ENCODE measurements around the gene C11orf42. TPM values are rescaled to one million over a fixed set of nuclear protein-coding genes. Genes with fewer than 3 reads are reported as not detected.

Gene C11orf42
- total and polyA plus RNA-seq, 2 donors (not counting 1 experiment from before 2014, with no cell fraction given): not detected

DNA sequence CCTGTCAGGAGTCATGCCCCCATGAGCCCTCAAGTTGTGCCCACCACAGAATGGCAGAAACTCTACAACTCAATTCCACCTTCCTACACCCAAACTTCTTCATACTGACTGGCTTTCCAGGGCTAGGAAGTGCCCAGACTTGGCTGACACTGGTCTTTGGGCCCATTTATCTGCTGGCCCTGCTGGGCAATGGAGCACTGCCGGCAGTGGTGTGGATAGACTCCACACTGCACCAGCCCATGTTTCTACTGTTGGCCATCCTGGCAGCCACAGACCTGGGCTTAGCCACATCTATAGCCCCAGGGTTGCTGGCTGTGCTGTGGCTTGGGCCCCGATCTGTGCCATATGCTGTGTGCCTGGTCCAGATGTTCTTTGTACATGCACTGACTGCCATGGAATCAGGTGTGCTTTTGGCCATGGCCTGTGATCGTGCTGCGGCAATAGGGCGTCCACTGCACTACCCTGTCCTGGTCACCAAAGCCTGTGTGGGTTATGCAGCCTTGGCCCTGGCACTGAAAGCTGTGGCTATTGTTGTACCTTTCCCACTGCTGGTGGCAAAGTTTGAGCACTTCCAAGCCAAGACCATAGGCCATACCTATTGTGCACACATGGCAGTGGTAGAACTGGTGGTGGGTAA, 6.1 kb upstream of the C11orf42 start, which contains the start of gene OR52W1:
Gene OR52W1, plus strand, starts transcription at position 51 of the 637 bp plus-strand sequence. Its CDS starts 0 bp downstream, at position 51.
- no peaks in the 10 kb centered on the region for H3K27me3 Mint-ChIP-seq
- Histone ChIP-seq H3K4me1 (ENCODE audit: control insufficient read depth in 2 of 2, insufficient read depth in 2 of 2, low read length in 2 of 2) (peaks cover 0 to 3% of the 10 kb centered on the region in 2 donors), H3K27ac (ENCODE audit: low read length in 2 of 2) (no peak within 1 kb of the TSS), H3K9me3 (ENCODE audit: control extremely low read depth in 1 of 3, control insufficient read depth in 2 of 3, insufficient read depth in 1 of 3, low read length in 2 of 3) (no peaks in the 10 kb centered on the region), H3K36me3 (replicated peaks in 1 of 2; ENCODE audit: control extremely low read depth in 1 of 2, control insufficient read depth in 1 of 2, extremely low read depth in 1 of 2, insufficient read depth in 2 of 2, low read length in 1 of 2) (no peaks in the 10 kb centered on the region), H2AFZ (ENCODE audit: insufficient read depth, low read depth, low read length, poor library complexity, severe bottlenecking) (no peak within 1 kb of the TSS), H3K9ac (ENCODE audit: low read length) (no peak within 1 kb of the TSS), H3K4me2 (replicated peaks; ENCODE audit: low read depth, low read length, poor library complexity, severe bottlenecking) (no peak within 1 kb of the TSS), H3K27me3 (replicated peaks in 1 of 4; ENCODE audit: control extremely low read depth in 1 of 4, control insufficient read depth in 3 of 4, insufficient read depth in 4 of 4, low read length in 3 of 4) (no peaks in the 10 kb centered on the region), H3K79me2 (ENCODE audit: control insufficient read depth, insufficient read depth, low read length) (no peaks in the 10 kb centered on the region), H4K20me1 (ENCODE audit: control insufficient read depth, insufficient read depth, low read length, poor library complexity, severe bottlenecking) (no peaks in the 10 kb centered on the region), H3K4me3 (ENCODE audit: control extremely low read depth in 1 of 5, extremely low read depth in 1 of 5, insufficient read depth in 1 of 5, low read depth in 2 of 5, low read length in 4 of 5) (no peak within 1 kb of the TSS)
- TF ChIP-seq EZH2 (IDR thresholded peaks at IDR 0.05; ENCODE audit: borderline replicate concordance, insufficient read depth, low read depth, low read length, poor library complexity, severe bottlenecking): no peak
- TF ChIP-seq, protein P1, sequence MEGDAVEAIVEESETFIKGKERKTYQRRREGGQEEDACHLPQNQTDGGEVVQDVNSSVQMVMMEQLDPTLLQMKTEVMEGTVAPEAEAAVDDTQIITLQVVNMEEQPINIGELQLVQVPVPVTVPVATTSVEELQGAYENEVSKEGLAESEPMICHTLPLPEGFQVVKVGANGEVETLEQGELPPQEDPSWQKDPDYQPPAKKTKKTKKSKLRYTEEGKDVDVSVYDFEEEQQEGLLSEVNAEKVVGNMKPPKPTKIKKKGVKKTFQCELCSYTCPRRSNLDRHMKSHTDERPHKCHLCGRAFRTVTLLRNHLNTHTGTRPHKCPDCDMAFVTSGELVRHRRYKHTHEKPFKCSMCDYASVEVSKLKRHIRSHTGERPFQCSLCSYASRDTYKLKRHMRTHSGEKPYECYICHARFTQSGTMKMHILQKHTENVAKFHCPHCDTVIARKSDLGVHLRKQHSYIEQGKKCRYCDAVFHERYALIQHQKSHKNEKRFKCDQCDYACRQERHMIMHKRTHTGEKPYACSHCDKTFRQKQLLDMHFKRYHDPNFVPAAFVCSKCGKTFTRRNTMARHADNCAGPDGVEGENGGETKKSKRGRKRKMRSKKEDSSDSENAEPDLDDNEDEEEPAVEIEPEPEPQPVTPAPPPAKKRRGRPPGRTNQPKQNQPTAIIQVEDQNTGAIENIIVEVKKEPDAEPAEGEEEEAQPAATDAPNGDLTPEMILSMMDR (IDR thresholded peaks at IDR 0.05): no peak
- CTCF ChIA-PET: no interaction called here
- peaks cover 9% of the 10 kb centered on the region for H3K4me1 Mint-ChIP-seq
- no peak within 1 kb of the TSS for H3K4me3 Mint-ChIP-seq
- no peaks in the 10 kb centered on the region for H3K9me3 Mint-ChIP-seq (ENCODE audit: insufficient read depth)
- 92% methylated on average over 5 of the region's 5 CpGs for WGBS (ENCODE audit: insufficient coverage)
- POLR2A ChIA-PET: no interaction called here
- DNase-seq: no peak
- ATAC-seq (ENCODE audit: low read depth): no peak
- no peak within 1 kb of the TSS for H3K27ac Mint-ChIP-seq
- intact Hi-C loops (cut with micrococcal nuclease): no loop called here

DNA sequence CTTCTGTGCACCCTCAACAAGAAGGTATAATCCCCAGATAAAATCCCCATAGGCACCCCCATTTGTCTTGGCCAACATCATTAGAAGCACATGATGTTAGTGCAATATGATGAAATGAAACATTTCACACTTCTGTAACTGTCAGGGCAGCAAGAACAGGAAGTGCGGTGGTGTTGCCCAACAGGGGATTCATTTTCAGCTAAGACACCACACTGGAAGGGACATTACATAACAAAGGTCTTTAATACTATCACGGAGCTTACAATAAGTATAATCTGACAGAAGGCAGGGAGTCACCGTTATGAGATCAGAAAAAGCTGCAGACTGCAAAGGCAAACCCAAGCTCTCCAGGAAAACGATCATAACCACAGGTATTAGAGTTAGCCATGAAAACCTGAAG, 4.4 kb upstream of the C11orf42 start:
- no peaks in the 10 kb centered on the region for H3K9me3 ChIP-seq (ENCODE audit: control extremely low read depth in 1 of 3, control insufficient read depth in 2 of 3, insufficient read depth in 1 of 3, low read length in 2 of 3)
- no peak for TF ChIP-seq EZH2 (IDR thresholded peaks at IDR 0.05; ENCODE audit: borderline replicate concordance, insufficient read depth, low read depth, low read length, poor library complexity, severe bottlenecking)
- TF ChIP-seq, protein P1 (IDR thresholded peaks at IDR 0.05): no peak
- no peak overlapping the region for H3K9ac ChIP-seq (ENCODE audit: low read length)
- H3K4me2 ChIP-seq (replicated peaks; ENCODE audit: low read depth, low read length, poor library complexity, severe bottlenecking): no peak overlapping the region
- POLR2A ChIA-PET: no interaction called here
- DNase-seq (no peak), ATAC-seq (ENCODE audit: low read depth) (no peak)
- no peak overlapping the region for H2AFZ ChIP-seq (ENCODE audit: insufficient read depth, low read depth, low read length, poor library complexity, severe bottlenecking)
- no peaks in the 10 kb centered on the region for H3K27me3 Mint-ChIP-seq
- no peaks in the 10 kb centered on the region for H3K79me2 ChIP-seq (ENCODE audit: control insufficient read depth, insufficient read depth, low read length)
- H3K27ac ChIP-seq (ENCODE audit: low read length in 2 of 2): no peak overlapping the region
- 92% methylated on average over 2 of the region's 4 CpGs for WGBS (ENCODE audit: insufficient coverage)
- no peak overlapping the region for H3K4me3 Mint-ChIP-seq
- H3K9me3 Mint-ChIP-seq (ENCODE audit: insufficient read depth): no peaks in the 10 kb centered on the region
- H3K4me3 ChIP-seq (ENCODE audit: control extremely low read depth in 1 of 5, extremely low read depth in 1 of 5, insufficient read depth in 1 of 5, low read depth in 2 of 5, low read length in 4 of 5): no peak overlapping the region
- peaks cover 0 to 3% of the 10 kb centered on the region in 2 donors for H3K4me1 ChIP-seq (ENCODE audit: control insufficient read depth in 2 of 2, insufficient read depth in 2 of 2, low read length in 2 of 2)
- no peak overlapping the region for H3K27ac Mint-ChIP-seq
- peaks cover 9% of the 10 kb centered on the region for H3K4me1 Mint-ChIP-seq
- H4K20me1 ChIP-seq (ENCODE audit: control insufficient read depth, insufficient read depth, low read length, poor library complexity, severe bottlenecking): no peaks in the 10 kb centered on the region
- CTCF ChIA-PET: no interaction called here
- H3K27me3 ChIP-seq (replicated peaks in 1 of 4; ENCODE audit: control extremely low read depth in 1 of 4, control insufficient read depth in 3 of 4, insufficient read depth in 4 of 4, low read length in 3 of 4): no peaks in the 10 kb centered on the region
- H3K36me3 ChIP-seq (replicated peaks in 1 of 2; ENCODE audit: control extremely low read depth in 1 of 2, control insufficient read depth in 1 of 2, extremely low read depth in 1 of 2, insufficient read depth in 2 of 2, low read length in 1 of 2): no peaks in the 10 kb centered on the region
- intact Hi-C loops (cut with micrococcal nuclease): no loop called here

Measured in B cell (primary cell).